Osteoblast (primary cell): ENCODE data around the gene DHX29. TPM values are rescaled to one million over a fixed set of nuclear protein-coding genes. Genes with fewer than 3 reads are reported as not detected.

Experiments
- total RNA-seq: library from RNA; depleted of rRNA; stranded (reverse); fragments of >200 nt; gene quantifications from 2 replicates; pipeline ENCODE4 v1.2.3, GENCODE V29; 2012

DHX29 gene
- total RNA-seq, 1 donor = 38.4 TPM

Other genes with a start within 250 kb of the DHX29 start
- not detected in 2 replicates for gene GZMA, start 205.0 kb downstream of the DHX29 start, total RNA-seq
- gene GPX8, start 147.5 kb downstream of the DHX29 start, total RNA-seq = 143 and 158 TPM in 2 replicates
- gene CDC20B, start 134.5 kb downstream of the DHX29 start, total RNA-seq = not detected in 2 replicates
- gene MCIDAS, start 80.4 kb downstream of the DHX29 start, total RNA-seq = under 0.01 and 0.29 TPM in 2 replicates
- gene CCNO, start 74.1 kb downstream of the DHX29 start, total RNA-seq = 1.4 and 2.1 TPM in 2 replicates
- 63.6 and 73.8 TPM in 2 replicates for gene MTREX, start 295 bp upstream of the DHX29 start, total RNA-seq
- gene PLPP1, start 227.3 kb upstream of the DHX29 start, total RNA-seq = 53.0 and 69.8 TPM in 2 replicates